Activated CD4-positive, CD25-positive, alpha-beta regulatory T cell treated with anti-CD3 and anti-CD28 coated beads, Interleukin-2, amount 50 U/mL, for 24 hours (primary cell): ENCODE data around the gene RAB3IL1.

Source experiments
- ATAC-seq, 2 donors: fragments of 150-1000 bp; cut with Tn5 transposase; one replicate each; pipeline ENCODE4 v1.10.0; 2021; ENCODE audit warnings: mild to moderate bottlenecking in 1 of 2, moderate library complexity in 1 of 2

Gene RAB3IL1

GRCh38 chr11:61903845-61904244, 13.5 kb downstream of the RAB3IL1 start:
- no peak for ATAC-seq

GRCh38 chr11:61902313-61902712, 15.1 kb downstream of the RAB3IL1 start:
- ATAC-seq = no peak

GRCh38 chr11:61901397-61901796, 16.0 kb downstream of the RAB3IL1 start:
- ATAC-seq = no peak

GRCh38 chr11:61900251-61900650, 17.1 kb downstream of the RAB3IL1 start:
- ATAC-seq = no peak

GRCh38 chr11:61899146-61899841, 18.1 kb downstream of the RAB3IL1 start:
- ATAC-seq = peak; percentile 89 to 92

- ATAC-seq = no peak
These were observed 19.2 kb downstream of the RAB3IL1 start for GRCh38 chr11:61898247-61898582.

GRCh38 chr11:61897387-61898246, 19.7 kb downstream of the RAB3IL1 start:
- ATAC-seq = peak; percentile 44 to 46

- no peak for ATAC-seq
These were observed 20.5 kb downstream of the RAB3IL1 start for GRCh38 chr11:61896665-61897386.

GRCh38 chr11:61895718-61896059, 21.7 kb downstream of the RAB3IL1 start:
- no peak for ATAC-seq

GRCh38 chr11:61895046-61895717, 22.2 kb downstream of the RAB3IL1 start:
- ATAC-seq = no peak

GRCh38 chr11:61893981-61894380, 23.4 kb downstream of the RAB3IL1 start:
- ATAC-seq = no peak

- ATAC-seq = peak; percentile 31 to 47
These were observed 25.3 kb downstream of the RAB3IL1 start for GRCh38 chr11:61892085-61892370.

GRCh38 chr11:61891331-61892084, 25.9 kb downstream of the RAB3IL1 start, which contains the start of gene FADS3:
Gene FADS3 (minus strand): TSS chr11:61891545. CDS start chr11:61891381, 164 bp downstream.
- ATAC-seq = peak; percentile 70 to 73

- no peak for ATAC-seq
These were observed 26.6 kb downstream of the RAB3IL1 start for GRCh38 chr11:61890529-61891330.

- no peak for ATAC-seq
These were observed 27.5 kb downstream of the RAB3IL1 start for GRCh38 chr11:61889831-61890230.

- no peak for ATAC-seq
These were observed 28.8 kb downstream of the RAB3IL1 start for GRCh38 chr11:61888590-61888989.

- ATAC-seq = no peak
These were observed 29.4 kb downstream of the RAB3IL1 start for GRCh38 chr11:61887839-61888494.

- no peak for ATAC-seq
These were observed 30.7 kb downstream of the RAB3IL1 start for GRCh38 chr11:61886643-61887042.

GRCh38 chr11:61885784-61886580, 31.4 kb downstream of the RAB3IL1 start:
- ATAC-seq = no peak

GRCh38 chr11:61885166-61885778, 32.1 kb downstream of the RAB3IL1 start:
- no peak for ATAC-seq
